Epithelial cell of proximal tubule (primary cell): ENCODE data around the gene CMTM6. TPM values are rescaled to one million over a fixed set of nuclear protein-coding genes. Genes with fewer than 3 reads are reported as not detected.
"Not testable (repeated sequence)": the region's sequence is repeated elsewhere in the genome, so short reads cannot be mapped to it uniquely, and the experiment has no call there.

Experiments used
- DNase-seq: peaks from one replicate; pipeline ENCODE4 v3.0.0-alpha.2; 2011; ENCODE audit warnings: low read depth
- H3K4me3 ChIP-seq: 2 replicates; pipeline ENCODE4 v1.5.1; 2011; ENCODE audit warnings: low read depth, mild to moderate bottlenecking, low read length
- CTCF ChIP-seq: conservative IDR thresholded peaks from 2 replicates; pipeline ENCODE4 v1.5.1; 2012; ENCODE audit warnings: low read depth, mild to moderate bottlenecking, low read length
- total RNA-seq: library from RNA; depleted of rRNA; stranded (reverse); fragments of >200 nt; gene quantifications from 2 replicates; pipeline ENCODE4 v1.2.3, GENCODE V29; 2015

The CMTM6 gene
- total RNA-seq, 1 donor from 2014 or later: 73.1 TPM

- DNase-seq: no peak
- no peak overlapping the region for H3K4me3 ChIP-seq
- no peak for TF ChIP-seq CTCF
These were observed 59.9 kb downstream of the CMTM6 start for GRCh38 chr3:32442766-32443165.

- peak; percentile 59 for DNase-seq
- TF ChIP-seq CTCF: no peak
- H3K4me3 ChIP-seq: no peak overlapping the region
These were observed 61.9 kb downstream of the CMTM6 start for GRCh38 chr3:32440611-32441350.

GRCh38 chr3:32439421-32439820 is 63.2 kb downstream of the CMTM6 start:
- not testable (repeated sequence) for DNase-seq, H3K4me3 ChIP-seq

GRCh38 chr3:32438596-32439344 is 63.9 kb downstream of the CMTM6 start:
- no peak overlapping the region for H3K4me3 ChIP-seq
- no peak for DNase-seq
- TF ChIP-seq CTCF: no peak

- no peak for TF ChIP-seq CTCF
- no peak for DNase-seq
- no peak overlapping the region for H3K4me3 ChIP-seq
These were observed 64.8 kb downstream of the CMTM6 start for GRCh38 chr3:32437896-32438295.

GRCh38 chr3:32436816-32437189 is 65.8 kb downstream of the CMTM6 start:
- no peak overlapping the region for H3K4me3 ChIP-seq
- no peak for DNase-seq
- no peak for TF ChIP-seq CTCF

GRCh38 chr3:32435911-32436815 is 66.5 kb downstream of the CMTM6 start:
- no peak for TF ChIP-seq CTCF
- H3K4me3 ChIP-seq: no peak overlapping the region
- no peak for DNase-seq
